HCT116 (cell line): ENCODE results near the gene SLC39A10. TPM values are rescaled to one million over a fixed set of nuclear protein-coding genes. Genes with fewer than 3 reads are reported as not detected.

Source experiments
- ATAC-seq: fragments of 200-7000 bp; cut with Tn5 transposase; 2 replicates; pipeline ENCODE4 v1.9.1; 2020; ENCODE audit warnings: mild to moderate bottlenecking, moderate library complexity
- BruUV-seq: library from RNA; stranded (reverse); fragments of 400-500 nt; replicated peaks from 2 replicates; lab custom pipeline; 2021; lab: Mats Ljungman, UMichigan
- CTCF ChIA-PET: fragments of 300-600 bp; sonication (Branson Sonifier 250); formaldehyde crosslinking; loops from one replicate; lab custom pipeline; 2021; ENCODE audit warnings: antibody characterized with exemption; lab: Charles Lee
- POLR2A ChIA-PET: fragments of 300-600, 350-600 bp; sonication (Branson Sonifier 250); formaldehyde crosslinking; loops from one replicate; lab custom pipeline; 2021; ENCODE audit warnings: antibody characterized with exemption; lab: Charles Lee
- RAD21 ChIA-PET, 2 experiments: fragments of 300-600 bp; sonication (Branson Sonifier 250); formaldehyde crosslinking; loops; one replicate each; lab custom pipeline; 2023; ENCODE audit warnings: low total read pairs in 2 of 2; ENCODE audit not compliant: uncharacterized antibody in 2 of 2, unreplicated experiment in 2 of 2, low non-redundant PET in 1 of 2; lab: Charles Lee
- DNase-seq: peaks from one replicate; pipeline ENCODE4 v3.0.0-alpha.2; 2010; ENCODE audit warnings: low read depth, low spot score
- H2AFZ ChIP-seq: fragments of 200-600 bp; shearing (Covaris generic), sonication (generic); 2 replicates; pipeline ENCODE4 v1.6.1; 2017; ENCODE audit warnings: low read depth, mixed run types, mixed read lengths, antibody characterized with exemption, low read length; ENCODE audit not compliant: poor library complexity, severe bottlenecking
- H3K27ac ChIP-seq: 2 replicates; pipeline ENCODE4 v1.5.1; 2012; ENCODE audit warnings: low read depth, low read length
- H3K27me3 ChIP-seq: fragments of 200-600 bp; sonication (generic); 2 replicates; pipeline ENCODE4 v1.6.1; 2016; ENCODE audit warnings: mixed run types, low read length, mixed read lengths; ENCODE audit not compliant: insufficient read depth
- H3K36me3 ChIP-seq, 2 experiments: fragments of 200-500 bp in 1 of 2; fragments of 200-600 bp in 1 of 2; sonication (Bioruptor generic) in 1 of 2; sonication (generic) in 1 of 2; 2 replicates each; pipeline versions ENCODE4 v1.5.1 to v1.6.1; 2014 to 2016; ENCODE audit warnings: low read length in 2 of 2, inconsistent platforms in 1 of 2, mixed read lengths in 1 of 2, mixed run types in 1 of 2; ENCODE audit not compliant: insufficient read depth in 2 of 2, control insufficient read depth in 1 of 2
- H3K4me1 ChIP-seq, 2 experiments: fragments of 200-600 bp in 1 of 2; sonication (generic) in 1 of 2; 2 replicates each; pipeline versions ENCODE4 v1.5.1 to v1.6.1; 2012 to 2017; ENCODE audit warnings: low read length in 2 of 2, inconsistent platforms in 1 of 2, mild to moderate bottlenecking in 1 of 2, mixed read lengths in 1 of 2, mixed run types in 1 of 2, moderate library complexity in 1 of 2; ENCODE audit not compliant: insufficient read depth in 2 of 2, control insufficient read depth in 1 of 2
- H3K4me2 ChIP-seq: fragments of 200-600 bp; sonication (generic); 2 replicates; pipeline ENCODE4 v1.6.1; 2017; ENCODE audit warnings: mixed run types, low read length, mixed read lengths
- H3K4me3 ChIP-seq, 2 experiments: fragments of 200-600 bp in 1 of 2; sonication (generic) in 1 of 2; replicated peaks in 1 of 2; 2 replicates each; pipeline ENCODE4 v1.5.1; 2011 to 2016; ENCODE audit warnings: low read length in 2 of 2, control low read depth in 1 of 2, low read depth in 1 of 2, mild to moderate bottlenecking in 1 of 2, mixed read lengths in 1 of 2, mixed run types in 1 of 2
- H3K79me2 ChIP-seq: fragments of 200-600 bp; sonication (generic); 2 replicates; pipeline ENCODE4 v1.6.1; 2017; ENCODE audit warnings: mild to moderate bottlenecking, mixed run types, low read length, moderate library complexity, mixed read lengths; ENCODE audit not compliant: insufficient read depth
- H3K9ac ChIP-seq: fragments of 200-600 bp; sonication (generic); 2 replicates; pipeline ENCODE4 v1.6.1; 2016; ENCODE audit warnings: low read length, mixed read lengths
- H3K9me2 ChIP-seq: fragments of 200-600 bp; sonication (generic), shearing (Covaris generic); 2 replicates; pipeline ENCODE4 v1.6.1; 2017; ENCODE audit warnings: mixed run types, mild to moderate bottlenecking, moderate library complexity; ENCODE audit not compliant: insufficient read depth
- H3K9me3 ChIP-seq, 2 experiments: fragments of 200-500 bp in 1 of 2; fragments of 200-600 bp in 1 of 2; sonication (Bioruptor generic) in 1 of 2; sonication (generic) in 1 of 2; 2 replicates each; pipeline ENCODE4 v1.6.1; 2014 to 2017; ENCODE audit warnings: low read length in 2 of 2, mixed read lengths in 2 of 2, inconsistent platforms in 1 of 2, low read depth in 1 of 2, mild to moderate bottlenecking in 1 of 2, mixed run types in 1 of 2, moderate library complexity in 1 of 2; ENCODE audit not compliant: control insufficient read depth in 1 of 2, insufficient read depth in 1 of 2
- H4K20me1 ChIP-seq: fragments of 200-600 bp; sonication (generic), shearing (Covaris generic); 2 replicates; pipeline ENCODE4 v1.6.1; 2017; ENCODE audit warnings: mixed run types, mild to moderate bottlenecking, moderate library complexity; ENCODE audit not compliant: insufficient read depth
- ATF3 ChIP-seq: IDR thresholded peaks from 2 replicates; pipeline ENCODE4 v1.6.1; 2012
- CBX3 ChIP-seq: IDR thresholded peaks from 2 replicates; pipeline ENCODE4 v1.6.1; 2012; ENCODE audit warnings: low read depth
- CEBPB ChIP-seq: IDR thresholded peaks from 2 replicates; pipeline ENCODE4 v1.6.1; 2012; ENCODE audit warnings: low read depth
- EGR1 ChIP-seq: IDR thresholded peaks from 2 replicates; pipeline ENCODE4 v1.6.1; 2012; ENCODE audit warnings: low read depth
- ELF1 ChIP-seq: IDR thresholded peaks from 2 replicates; pipeline ENCODE4 v1.6.1; 2012; ENCODE audit warnings: low read depth, borderline replicate concordance
- EZH2phosphoT487 ChIP-seq: fragments of 200-600 bp; IDR thresholded peaks from 2 replicates; pipeline ENCODE4 v1.6.1; 2018; ENCODE audit warnings: antibody characterized with exemption, borderline replicate concordance
- FOSL1 ChIP-seq: IDR thresholded peaks from 2 replicates; pipeline ENCODE4 v1.6.1; 2012; ENCODE audit warnings: low read depth
- JUND ChIP-seq: IDR thresholded peaks from 2 replicates; pipeline ENCODE4 v1.6.1; 2012
- POLR2A ChIP-seq: IDR thresholded peaks from 2 replicates; pipeline ENCODE4 v1.7.0; 2011; ENCODE audit warnings: borderline replicate concordance; ENCODE audit not compliant: insufficient read depth, insufficient read length; ENCODE audit errors: extremely low read depth
- RAD21 ChIP-seq: IDR thresholded peaks from 2 replicates; pipeline ENCODE4 v1.6.1; 2012; ENCODE audit warnings: low read depth, mild to moderate bottlenecking
- SIN3A ChIP-seq: IDR thresholded peaks from 2 replicates; pipeline ENCODE4 v1.6.1; 2012; ENCODE audit warnings: low read depth
- SP1 ChIP-seq: IDR thresholded peaks from 2 replicates; pipeline ENCODE4 v1.6.1; 2012; ENCODE audit warnings: low read depth
- SRF ChIP-seq: IDR thresholded peaks from 2 replicates; pipeline ENCODE4 v1.6.1; 2012; ENCODE audit warnings: low read depth
- TCF7L2 ChIP-seq: IDR thresholded peaks from 2 replicates; pipeline ENCODE4 v1.7.0; 2011; ENCODE audit warnings: borderline replicate concordance, inconsistent platforms; ENCODE audit not compliant: insufficient read depth, insufficient read length; ENCODE audit errors: extremely low read depth
- YY1 ChIP-seq: IDR thresholded peaks from 2 replicates; pipeline ENCODE4 v1.6.1; 2011; ENCODE audit warnings: low read length, low read depth, moderate library complexity, mild to moderate bottlenecking; ENCODE audit not compliant: insufficient replicate concordance; ENCODE audit errors: extremely low read depth
- ZBTB33 ChIP-seq: IDR thresholded peaks from 2 replicates; pipeline ENCODE4 v1.6.1; 2011; ENCODE audit warnings: mild to moderate bottlenecking, low read length, moderate library complexity; ENCODE audit not compliant: insufficient replicate concordance; ENCODE audit errors: extremely low read depth
- ZFX ChIP-seq: fragments of 450-650 bp; IDR thresholded peaks from 2 replicates; pipeline ENCODE4 v1.6.1; 2017
- ZNF274 ChIP-seq: fragments of 200-500 bp; sonication (Bioruptor generic); IDR thresholded peaks from 2 replicates; pipeline ENCODE4 v1.6.1; 2014; ENCODE audit warnings: mild to moderate bottlenecking, low read depth, low read length, inconsistent platforms
- intact Hi-C: fragments of 100-400 bp; cut with micrococcal nuclease; formaldehyde crosslinking; loops from 2 replicates; pipeline ENCODE4 v1.10.0; 2022
- total RNA-seq: library from RNA; stranded (reverse); gene quantifications from one replicate; pipeline ENCODE4 v1.2.1, GENCODE V29; 2021; ENCODE audit not compliant: unreplicated experiment
- TF ChIP-seq, protein P1 (sequence below): IDR thresholded peaks from 2 replicates; pipeline ENCODE4 v1.6.1; 2012; ENCODE audit warnings: low read depth
- TF ChIP-seq, protein P2 (sequence below): IDR thresholded peaks from 2 replicates; pipeline ENCODE4 v1.6.1; 2012

The SLC39A10 gene
- total RNA-seq, 1 experiment from 2014 or later: 59.0 TPM

DNA sequence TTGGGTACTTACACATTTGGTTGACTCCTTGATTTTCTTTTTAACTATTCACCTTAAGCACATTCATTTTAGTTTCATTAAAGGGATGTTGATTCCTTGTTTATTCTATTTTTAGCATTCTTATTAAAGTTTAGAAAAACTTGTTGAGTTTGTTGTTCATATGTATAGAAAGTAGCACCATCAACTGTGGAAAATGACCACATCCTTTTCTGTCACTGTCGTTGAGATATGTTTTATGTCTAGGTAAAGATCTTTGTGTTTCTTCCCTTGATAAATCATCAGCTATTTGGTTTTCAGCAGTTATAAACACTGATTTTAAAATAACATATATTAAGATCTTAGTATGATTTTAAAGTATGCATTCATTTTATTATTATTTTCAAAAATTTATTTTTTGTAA is 25.1 kb downstream of the SLC39A10 start:
- TF ChIP-seq YY1 (no peak), ELF1 (no peak), SP1 (no peak), SIN3A (no peak), EGR1 (no peak), CBX3 (no peak), RAD21 (no peak), ZFX (no peak), TCF7L2 (no peak), ATF3 (no peak), POLR2A (no peak), EZH2phosphoT487 (no peak), CEBPB (no peak), JUND (no peak), FOSL1 (no peak), SRF (no peak), ZNF274 (no peak), ZBTB33 (no peak)
- TF ChIP-seq, protein P1, sequence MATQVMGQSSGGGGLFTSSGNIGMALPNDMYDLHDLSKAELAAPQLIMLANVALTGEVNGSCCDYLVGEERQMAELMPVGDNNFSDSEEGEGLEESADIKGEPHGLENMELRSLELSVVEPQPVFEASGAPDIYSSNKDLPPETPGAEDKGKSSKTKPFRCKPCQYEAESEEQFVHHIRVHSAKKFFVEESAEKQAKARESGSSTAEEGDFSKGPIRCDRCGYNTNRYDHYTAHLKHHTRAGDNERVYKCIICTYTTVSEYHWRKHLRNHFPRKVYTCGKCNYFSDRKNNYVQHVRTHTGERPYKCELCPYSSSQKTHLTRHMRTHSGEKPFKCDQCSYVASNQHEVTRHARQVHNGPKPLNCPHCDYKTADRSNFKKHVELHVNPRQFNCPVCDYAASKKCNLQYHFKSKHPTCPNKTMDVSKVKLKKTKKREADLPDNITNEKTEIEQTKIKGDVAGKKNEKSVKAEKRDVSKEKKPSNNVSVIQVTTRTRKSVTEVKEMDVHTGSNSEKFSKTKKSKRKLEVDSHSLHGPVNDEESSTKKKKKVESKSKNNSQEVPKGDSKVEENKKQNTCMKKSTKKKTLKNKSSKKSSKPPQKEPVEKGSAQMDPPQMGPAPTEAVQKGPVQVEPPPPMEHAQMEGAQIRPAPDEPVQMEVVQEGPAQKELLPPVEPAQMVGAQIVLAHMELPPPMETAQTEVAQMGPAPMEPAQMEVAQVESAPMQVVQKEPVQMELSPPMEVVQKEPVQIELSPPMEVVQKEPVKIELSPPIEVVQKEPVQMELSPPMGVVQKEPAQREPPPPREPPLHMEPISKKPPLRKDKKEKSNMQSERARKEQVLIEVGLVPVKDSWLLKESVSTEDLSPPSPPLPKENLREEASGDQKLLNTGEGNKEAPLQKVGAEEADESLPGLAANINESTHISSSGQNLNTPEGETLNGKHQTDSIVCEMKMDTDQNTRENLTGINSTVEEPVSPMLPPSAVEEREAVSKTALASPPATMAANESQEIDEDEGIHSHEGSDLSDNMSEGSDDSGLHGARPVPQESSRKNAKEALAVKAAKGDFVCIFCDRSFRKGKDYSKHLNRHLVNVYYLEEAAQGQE: no peak
- TF ChIP-seq, protein P2, sequence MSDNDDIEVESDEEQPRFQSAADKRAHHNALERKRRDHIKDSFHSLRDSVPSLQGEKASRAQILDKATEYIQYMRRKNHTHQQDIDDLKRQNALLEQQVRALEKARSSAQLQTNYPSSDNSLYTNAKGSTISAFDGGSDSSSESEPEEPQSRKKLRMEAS: no peak
- TF ChIP-seq, all 23 proteins: peak for 0
- H3K4me2 ChIP-seq: no peak overlapping the region
- CTCF ChIA-PET: interaction anchor here (1.5 kb wide), 1 partner anchor 9 kb away, joined by 4 read pairs; no protein-coding TSS in a partner anchor
- no peak overlapping the region for H3K27ac ChIP-seq
- no peaks in the 10 kb centered on the region for H3K9me3 ChIP-seq
- intact Hi-C loops: no loop called here
- no TSS peak for BruUV-seq
- ATAC-seq (no peak), DNase-seq (no peak)
- H3K4me1 ChIP-seq: peaks cover 0 to 8% of the 10 kb centered on the region in 2 experiments; a peak in 1 of 4 replicates
- POLR2A ChIA-PET: no interaction called here
- no peak overlapping the region for H3K4me3 ChIP-seq
- no peaks in the 10 kb centered on the region for H3K9me2 ChIP-seq
- no peak overlapping the region for H3K9ac ChIP-seq
- RAD21 ChIA-PET: no interaction called here
- H3K79me2 ChIP-seq: peaks cover 34% of the 10 kb centered on the region
- H3K36me3 ChIP-seq: peaks cover 2 to 12% of the 10 kb centered on the region in 2 experiments; a peak in 1 of 4 replicates
- no peaks in the 10 kb centered on the region for H4K20me1 ChIP-seq
- no peaks in the 10 kb centered on the region for H3K27me3 ChIP-seq
- no peak overlapping the region for H2AFZ ChIP-seq
